ENCODE results near the gene CACNA1A. TPM values are rescaled to one million over a fixed set of nuclear protein-coding genes. Genes with fewer than 3 reads are reported as not detected.

CACNA1A gene
- total and polyA plus RNA-seq, 2 experiments from 2014 or later = 2.0 TPM

DNA sequence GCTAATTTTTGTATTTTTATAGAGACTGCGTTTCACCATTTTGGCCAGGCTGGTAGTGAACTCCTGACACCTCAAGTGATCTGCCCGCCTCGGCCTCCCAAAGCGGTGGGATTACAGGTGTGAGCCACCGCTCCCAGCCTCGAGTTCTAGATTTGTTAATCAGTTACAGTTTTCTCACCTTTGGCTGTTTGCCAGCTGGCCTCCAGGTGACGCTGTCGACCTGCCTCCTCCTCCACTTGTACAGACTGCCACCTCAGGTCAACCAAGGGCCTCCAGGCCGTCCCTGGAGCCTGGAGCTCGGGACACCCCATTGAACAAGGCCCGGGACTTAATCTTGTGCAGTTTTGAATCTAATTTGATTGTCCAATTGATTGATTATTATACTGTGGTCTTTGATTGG is 310.6 kb downstream of the CACNA1A start:
- H3K36me3 ChIP-seq (replicated peaks; ENCODE audit: insufficient read depth, low read depth) = no peaks in the 10 kb centered on the region
- H3K4me1 ChIP-seq (ENCODE audit: insufficient read depth) = peaks cover 4% of the 10 kb centered on the region
- H4K20me1 ChIP-seq (ENCODE audit: insufficient read depth, poor library complexity, severe bottlenecking) = no peaks in the 10 kb centered on the region
- H3K27me3 ChIP-seq = no peaks in the 10 kb centered on the region
- DNase-seq (ENCODE audit: low spot score) = peak; percentile 87
- no peaks in the 10 kb centered on the region for H3K79me2 ChIP-seq
- H3K4me3 ChIP-seq = no peak overlapping the region
- H3K9me2 ChIP-seq (replicated peaks; ENCODE audit: insufficient read depth) = no peaks in the 10 kb centered on the region
- H3K4me2 ChIP-seq = no peak overlapping the region
- H2AFZ ChIP-seq = no peak overlapping the region
- TF ChIP-seq, protein P1, sequence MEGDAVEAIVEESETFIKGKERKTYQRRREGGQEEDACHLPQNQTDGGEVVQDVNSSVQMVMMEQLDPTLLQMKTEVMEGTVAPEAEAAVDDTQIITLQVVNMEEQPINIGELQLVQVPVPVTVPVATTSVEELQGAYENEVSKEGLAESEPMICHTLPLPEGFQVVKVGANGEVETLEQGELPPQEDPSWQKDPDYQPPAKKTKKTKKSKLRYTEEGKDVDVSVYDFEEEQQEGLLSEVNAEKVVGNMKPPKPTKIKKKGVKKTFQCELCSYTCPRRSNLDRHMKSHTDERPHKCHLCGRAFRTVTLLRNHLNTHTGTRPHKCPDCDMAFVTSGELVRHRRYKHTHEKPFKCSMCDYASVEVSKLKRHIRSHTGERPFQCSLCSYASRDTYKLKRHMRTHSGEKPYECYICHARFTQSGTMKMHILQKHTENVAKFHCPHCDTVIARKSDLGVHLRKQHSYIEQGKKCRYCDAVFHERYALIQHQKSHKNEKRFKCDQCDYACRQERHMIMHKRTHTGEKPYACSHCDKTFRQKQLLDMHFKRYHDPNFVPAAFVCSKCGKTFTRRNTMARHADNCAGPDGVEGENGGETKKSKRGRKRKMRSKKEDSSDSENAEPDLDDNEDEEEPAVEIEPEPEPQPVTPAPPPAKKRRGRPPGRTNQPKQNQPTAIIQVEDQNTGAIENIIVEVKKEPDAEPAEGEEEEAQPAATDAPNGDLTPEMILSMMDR (IDR thresholded peaks at IDR 0.05; ENCODE audit: poor library complexity) = peak; percentile 43
- TF ChIP-seq EZH2 (IDR thresholded peaks at IDR 0.05; ENCODE audit: borderline replicate concordance) = no peak
- H3K9me3 ChIP-seq (ENCODE audit: low read depth) = no peaks in the 10 kb centered on the region
- H3K27ac ChIP-seq = peak overlapping the region; percentile 40
- WGBS (ENCODE audit: low lambda C conversion rate, missing lambda C conversion rate) = 43% methylated on average over 11 of the region's 11 CpGs

- Histone ChIP-seq H3K27me3 (no peaks in the 10 kb centered on the region), H3K36me3 (replicated peaks; ENCODE audit: insufficient read depth, low read depth) (no peaks in the 10 kb centered on the region), H3K9me2 (replicated peaks; ENCODE audit: insufficient read depth) (no peaks in the 10 kb centered on the region), H2AFZ (no peak overlapping the region), H3K4me3 (no peak overlapping the region), H4K20me1 (ENCODE audit: insufficient read depth, poor library complexity, severe bottlenecking) (no peaks in the 10 kb centered on the region), H3K79me2 (no peaks in the 10 kb centered on the region), H3K27ac (peak overlapping the region; percentile 86), H3K9me3 (ENCODE audit: low read depth) (no peaks in the 10 kb centered on the region), H3K4me2 (no peak overlapping the region), H3K4me1 (ENCODE audit: insufficient read depth) (peaks cover 4% of the 10 kb centered on the region)
- TF ChIP-seq, protein P1 (IDR thresholded peaks at IDR 0.05; ENCODE audit: poor library complexity) = no peak
- no peak for TF ChIP-seq EZH2phosphoT487 (IDR thresholded peaks at IDR 0.05; ENCODE audit: low read depth, severe bottlenecking, unreplicated experiment)
- no peak for TF ChIP-seq EZH2 (IDR thresholded peaks at IDR 0.05; ENCODE audit: borderline replicate concordance)
- DNase-seq (ENCODE audit: low spot score) = peak; percentile 76
- 72% methylated on average over 19 of the region's 19 CpGs for WGBS (ENCODE audit: low lambda C conversion rate, missing lambda C conversion rate)
Measured at GRCh38 chr19:13190781-13191540, 315.3 kb downstream of the CACNA1A start.

- TF ChIP-seq EZH2 (IDR thresholded peaks at IDR 0.05; ENCODE audit: borderline replicate concordance) (no peak), EZH2phosphoT487 (IDR thresholded peaks at IDR 0.05; ENCODE audit: low read depth, severe bottlenecking, unreplicated experiment) (no peak)
- TF ChIP-seq, protein P1 (IDR thresholded peaks at IDR 0.05; ENCODE audit: poor library complexity) = no peak
- Histone ChIP-seq H2AFZ (no peak overlapping the region), H3K4me2 (no peak overlapping the region), H3K27ac (no peak overlapping the region), H3K4me3 (no peak overlapping the region), H3K9me2 (replicated peaks; ENCODE audit: insufficient read depth) (no peaks in the 10 kb centered on the region), H3K4me1 (ENCODE audit: insufficient read depth) (peaks cover 4% of the 10 kb centered on the region), H4K20me1 (ENCODE audit: insufficient read depth, poor library complexity, severe bottlenecking) (no peaks in the 10 kb centered on the region), H3K79me2 (no peaks in the 10 kb centered on the region), H3K27me3 (no peaks in the 10 kb centered on the region), H3K36me3 (replicated peaks; ENCODE audit: insufficient read depth, low read depth) (no peaks in the 10 kb centered on the region), H3K9me3 (ENCODE audit: low read depth) (no peaks in the 10 kb centered on the region)
- WGBS (ENCODE audit: low lambda C conversion rate, missing lambda C conversion rate) = 80% methylated on average over 4 of the region's 4 CpGs
- no peak for DNase-seq (ENCODE audit: low spot score)
Measured at GRCh38 chr19:13189600-13189999, 316.7 kb downstream of the CACNA1A start.
